ENCODE results near the gene GJB2. TPM values are rescaled to one million over a fixed set of nuclear protein-coding genes. Genes with fewer than 3 reads are reported as not detected.
"Not testable (repeated sequence)": the region's sequence is repeated elsewhere in the genome, so short reads cannot be mapped to it uniquely, and the experiment has no call there.

The GJB2 gene
- total RNA-seq, 1 donor from 2014 or later: 3.7 TPM

DNA sequence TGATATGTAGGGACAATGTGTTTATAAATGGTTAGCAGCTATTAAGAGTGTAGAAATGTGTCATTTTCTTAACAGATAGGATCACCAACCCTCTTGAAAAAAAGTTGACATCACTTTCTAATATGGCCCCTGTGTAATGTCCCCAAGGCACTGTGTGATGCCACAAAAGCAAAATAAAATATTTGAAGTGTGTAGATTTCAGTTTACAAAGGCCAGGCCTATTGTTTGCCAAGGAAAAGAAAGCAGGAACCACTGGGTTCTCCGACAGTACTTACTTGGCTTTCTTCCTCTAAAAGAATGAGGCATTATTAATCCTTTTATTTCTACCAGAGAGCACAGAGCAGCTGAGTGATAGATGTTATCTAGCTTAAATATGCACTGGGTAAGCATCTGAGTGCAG is 21.4 kb downstream of the GJB2 start:
- intact Hi-C loops (cut with micrococcal nuclease): no loop called here

GRCh38 chr13:20170921-20171320 is 21.8 kb downstream of the GJB2 start:
- intact Hi-C loops (cut with micrococcal nuclease): no loop called here

DNA sequence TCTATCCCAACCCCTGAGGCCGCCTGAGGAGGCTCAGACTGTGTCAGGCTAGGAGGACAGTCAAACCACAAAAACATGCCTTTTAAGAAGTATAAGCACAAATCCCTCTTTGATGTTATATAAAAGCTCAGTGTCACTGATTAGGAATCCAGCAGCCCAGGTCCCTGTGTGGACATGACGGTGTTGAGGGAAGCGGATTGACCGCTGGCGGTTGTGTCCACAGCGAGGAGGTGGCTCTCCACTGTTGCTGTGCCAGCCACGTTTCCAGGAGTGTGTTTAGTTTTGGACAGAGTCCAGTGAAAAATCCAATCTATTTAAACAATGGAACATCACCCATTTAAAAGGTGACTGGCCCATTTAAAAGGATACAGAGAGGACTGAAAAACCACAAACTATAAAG is 24.3 kb downstream of the GJB2 start:
- intact Hi-C loops (cut with micrococcal nuclease): loop anchor here (10.0 kb wide), 1 partner anchor 114 kb away; no protein-coding TSS in a partner anchor

GRCh38 chr13:20165417-20166257 is 27.1 kb downstream of the GJB2 start:
- intact Hi-C loops (cut with micrococcal nuclease): loop anchor here (10.0 kb wide), 1 partner anchor 111 kb away; no protein-coding TSS in a partner anchor

GRCh38 chr13:20161951-20162300 is 30.8 kb downstream of the GJB2 start:
- intact Hi-C loops (cut with micrococcal nuclease): loop anchor here (5.0 to 10.0 kb wide), 3 partner anchors 35 to 300 kb away; partner anchors contain the start of gene ZMYM5

DNA sequence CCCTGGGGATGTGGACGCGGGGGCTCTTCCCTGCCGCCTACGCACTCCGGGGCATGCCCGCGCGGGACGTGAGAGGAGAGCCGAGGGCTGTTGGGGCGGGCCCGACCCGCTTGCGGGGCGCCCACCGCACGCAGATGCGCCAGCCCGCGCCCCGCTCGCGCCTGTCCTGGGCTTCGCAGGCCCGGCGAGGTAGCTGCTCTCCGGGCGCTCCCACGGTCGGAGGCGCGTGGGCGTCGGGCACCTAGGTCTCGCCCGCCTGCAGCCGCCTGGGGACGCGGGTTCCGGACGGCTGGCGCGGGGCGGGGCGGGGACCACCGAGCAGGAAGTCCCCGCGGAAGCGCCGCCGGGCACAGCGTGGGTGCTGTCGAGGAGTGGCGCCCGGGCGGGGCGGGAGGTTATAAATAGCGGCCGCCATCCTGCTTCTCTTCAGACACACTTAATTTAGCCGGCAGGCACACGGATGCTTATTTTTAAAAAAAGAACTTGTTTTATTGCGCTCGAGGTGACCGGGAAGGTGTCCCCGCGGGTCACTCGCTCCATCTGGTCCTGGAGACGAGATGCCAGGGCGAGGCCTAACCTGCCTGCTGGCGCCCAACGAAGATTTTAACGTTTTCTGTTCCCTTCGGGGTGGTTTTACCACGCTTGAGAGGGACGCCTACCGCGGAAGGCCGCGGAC is 31.3 kb downstream of the GJB2 start:
- intact Hi-C loops (cut with micrococcal nuclease): loop anchor here (5.0 to 10.0 kb wide), 3 partner anchors 34 to 299 kb away; partner anchors contain the start of gene ZMYM5

- intact Hi-C loops (cut with micrococcal nuclease): loop anchor here (5.0 to 10.0 kb wide), 3 partner anchors 33 to 298 kb away; partner anchors contain the start of gene ZMYM5
These were observed 32.1 kb downstream of the GJB2 start, which contains the start of gene GJA3 for GRCh38 chr13:20160306-20161274. GJA3 (minus strand) TSS chr13:20161052; CDS start chr13:20143288, 17,764 bp downstream.

DNA sequence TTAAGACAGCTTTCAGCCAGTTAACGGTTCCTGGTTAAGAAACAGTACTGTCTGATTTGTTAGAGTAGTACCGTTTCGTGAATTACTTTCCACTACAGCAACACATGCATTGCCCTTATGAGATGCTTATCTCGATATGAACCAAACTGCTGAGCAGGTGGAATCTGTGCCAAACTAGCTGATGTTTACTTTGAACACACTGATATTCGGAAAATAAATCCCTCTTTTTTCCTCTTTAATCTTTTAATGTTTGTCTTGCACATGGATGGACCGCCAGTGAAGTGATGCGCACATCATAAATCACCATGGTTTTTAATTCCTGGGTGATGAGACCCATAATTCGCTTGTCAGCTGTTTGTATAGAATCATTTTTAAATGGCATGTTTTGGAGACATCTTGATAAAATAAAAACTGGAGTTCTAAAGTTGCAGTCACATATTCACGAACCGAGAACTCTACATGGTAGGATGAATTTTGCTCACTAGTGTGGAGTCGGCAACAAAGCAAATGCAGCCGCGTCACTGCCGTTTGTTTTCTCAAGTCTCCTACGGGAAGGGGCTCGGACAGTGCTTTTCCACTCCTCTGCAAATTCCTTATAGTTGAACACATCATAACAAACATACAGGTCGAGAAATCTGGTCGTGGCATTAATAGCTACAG is 33.0 kb downstream of the GJB2 start:
- intact Hi-C loops (cut with micrococcal nuclease): loop anchor here (5.0 to 10.0 kb wide), 3 partner anchors 32 to 297 kb away; partner anchors contain the start of gene ZMYM5

GRCh38 chr13:20157151-20157796 is 35.5 kb downstream of the GJB2 start:
- intact Hi-C loops (cut with micrococcal nuclease): no loop called here

- intact Hi-C loops (cut with micrococcal nuclease): no loop called here
These were observed 36.0 kb downstream of the GJB2 start for GRCh38 chr13:20156702-20157101.

- intact Hi-C loops (cut with micrococcal nuclease): not testable (repeated sequence)
These were observed 39.4 kb downstream of the GJB2 start for GRCh38 chr13:20153290-20153689.

DNA sequence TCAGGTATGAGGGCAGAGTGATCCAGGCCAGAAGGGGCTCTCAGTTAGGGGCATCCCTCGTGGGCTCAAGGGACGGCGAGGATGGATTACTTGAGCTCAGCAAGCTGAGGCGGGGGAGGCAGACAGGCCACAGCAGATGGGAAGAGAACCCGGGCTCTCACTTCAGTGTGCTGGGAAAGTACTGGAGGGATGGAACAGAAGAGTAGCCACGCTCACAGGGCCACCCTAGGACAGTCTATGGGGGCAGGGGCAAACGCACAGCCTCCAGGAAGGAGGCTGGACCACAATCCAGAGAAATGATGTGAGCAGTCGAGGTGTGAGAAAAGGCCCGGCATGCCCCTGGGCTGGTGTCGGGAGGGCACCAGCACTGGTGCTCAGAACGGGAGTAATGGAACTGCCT is 41.1 kb downstream of the GJB2 start:
- intact Hi-C loops (cut with micrococcal nuclease): no loop called here

GRCh38 chr13:20151016-20151415 is 41.7 kb downstream of the GJB2 start:
- intact Hi-C loops (cut with micrococcal nuclease): no loop called here

DNA sequence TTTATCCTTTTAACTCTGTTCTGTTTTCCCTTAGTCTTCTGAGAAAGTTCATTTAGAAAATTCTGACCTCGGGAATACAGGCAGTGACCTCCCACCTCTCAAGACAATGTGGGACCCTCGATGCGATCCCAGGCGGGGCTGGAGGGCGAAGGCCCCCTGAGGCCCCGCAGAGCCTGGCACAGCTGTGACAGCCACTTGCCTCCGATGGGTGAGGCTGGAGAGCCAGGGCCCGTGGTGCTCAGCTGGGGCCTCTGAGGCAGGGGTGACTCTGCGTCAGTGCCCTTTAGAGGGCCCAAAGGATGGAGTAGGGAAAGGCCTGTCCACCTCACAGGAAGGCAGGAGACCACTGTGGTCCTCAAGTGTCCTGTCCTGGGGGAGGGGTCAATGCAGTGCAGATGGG is 42.2 kb downstream of the GJB2 start:
- intact Hi-C loops (cut with micrococcal nuclease): no loop called here

DNA sequence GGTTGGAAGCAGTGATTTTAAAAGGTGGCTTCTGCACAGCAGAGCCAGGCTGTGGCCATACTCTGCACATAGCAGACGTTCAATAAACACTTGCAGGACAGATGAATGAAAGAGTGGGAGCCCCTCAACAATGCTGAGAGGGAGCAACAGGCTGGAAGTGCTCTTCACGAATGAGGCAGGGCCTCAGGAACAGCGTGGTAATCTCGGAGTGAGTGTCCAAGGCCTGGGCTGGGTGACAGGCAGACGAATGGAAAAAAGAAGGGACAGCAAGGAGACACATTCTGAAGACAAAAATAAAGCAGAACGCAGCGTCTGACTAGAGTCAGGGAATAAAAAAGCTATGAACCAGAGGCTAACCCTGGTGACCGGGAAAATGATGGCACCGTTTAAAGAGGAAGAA is 43.0 kb downstream of the GJB2 start:
- intact Hi-C loops (cut with micrococcal nuclease): no loop called here

DNA sequence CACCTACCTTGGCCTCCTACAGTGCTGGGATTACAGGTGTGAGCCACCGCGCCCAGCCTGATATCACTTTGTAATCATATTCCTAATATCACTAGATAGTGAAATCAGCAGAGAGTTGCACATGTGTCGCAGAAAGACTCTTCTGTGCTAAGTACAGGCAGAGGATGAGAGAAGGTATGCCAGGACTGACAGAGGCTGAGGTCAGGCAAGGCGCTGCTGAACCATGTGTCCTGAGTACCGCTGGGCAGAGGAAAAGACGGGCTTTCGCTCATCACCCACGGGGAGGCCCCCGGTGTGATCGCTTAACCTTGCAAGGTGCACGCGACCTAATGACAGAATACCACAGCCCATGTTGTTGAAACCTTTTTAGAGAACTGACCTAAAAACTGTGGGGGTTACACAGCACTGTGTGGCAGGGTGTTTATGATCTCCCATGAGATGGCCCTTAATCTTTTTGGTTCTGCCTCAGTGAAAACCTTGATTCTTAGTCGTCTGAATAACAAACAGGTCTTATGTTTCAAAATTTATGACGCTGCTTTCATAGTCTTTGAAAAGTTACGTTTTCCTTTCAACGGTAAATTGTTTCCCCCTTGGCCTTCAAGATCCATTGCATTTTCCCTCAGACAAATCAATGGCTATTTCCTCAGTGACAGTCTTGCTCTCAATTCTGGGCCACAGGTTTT is 44.1 kb downstream of the GJB2 start:
- intact Hi-C loops (cut with micrococcal nuclease): no loop called here

DNA sequence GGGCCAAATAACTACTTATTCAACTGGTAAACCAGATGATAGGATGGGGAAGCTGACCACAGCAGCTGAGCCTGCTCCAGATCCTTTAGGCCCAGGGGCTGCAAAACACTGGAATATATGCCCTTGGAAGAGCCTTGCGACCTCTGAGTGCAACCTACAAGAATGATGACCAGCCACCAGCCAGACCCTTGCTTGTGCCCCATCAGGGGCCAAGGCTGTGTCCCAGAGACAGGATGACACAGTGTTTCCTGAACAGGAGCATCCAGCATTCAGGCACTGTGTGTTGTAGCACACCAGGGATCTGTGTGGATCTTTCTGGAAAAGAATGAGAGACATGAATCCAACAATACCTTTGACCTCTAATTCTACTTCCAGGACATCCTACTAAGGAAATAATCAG is 46.4 kb downstream of the GJB2 start:
- intact Hi-C loops (cut with micrococcal nuclease): no loop called here

DNA sequence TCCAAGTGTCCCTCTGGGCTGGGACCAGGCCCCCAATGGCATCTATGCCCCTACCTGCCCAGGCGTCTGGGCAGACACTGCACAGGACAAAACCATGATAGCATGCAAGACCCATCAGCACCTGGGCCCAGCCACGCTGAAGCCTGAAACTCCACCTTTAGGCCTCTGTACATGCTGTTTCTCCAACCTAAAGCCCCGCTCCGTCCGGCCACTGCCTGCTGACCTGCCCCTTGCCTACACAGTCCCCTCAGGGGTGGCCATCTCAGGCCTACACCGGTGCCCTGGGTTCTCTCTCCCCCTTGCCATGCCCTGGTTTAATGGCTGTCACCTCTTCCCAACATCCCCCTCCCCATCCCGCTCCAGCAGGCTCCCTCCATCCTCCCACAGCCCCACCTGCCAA is 47.2 kb downstream of the GJB2 start:
- intact Hi-C loops (cut with micrococcal nuclease): no loop called here

DNA sequence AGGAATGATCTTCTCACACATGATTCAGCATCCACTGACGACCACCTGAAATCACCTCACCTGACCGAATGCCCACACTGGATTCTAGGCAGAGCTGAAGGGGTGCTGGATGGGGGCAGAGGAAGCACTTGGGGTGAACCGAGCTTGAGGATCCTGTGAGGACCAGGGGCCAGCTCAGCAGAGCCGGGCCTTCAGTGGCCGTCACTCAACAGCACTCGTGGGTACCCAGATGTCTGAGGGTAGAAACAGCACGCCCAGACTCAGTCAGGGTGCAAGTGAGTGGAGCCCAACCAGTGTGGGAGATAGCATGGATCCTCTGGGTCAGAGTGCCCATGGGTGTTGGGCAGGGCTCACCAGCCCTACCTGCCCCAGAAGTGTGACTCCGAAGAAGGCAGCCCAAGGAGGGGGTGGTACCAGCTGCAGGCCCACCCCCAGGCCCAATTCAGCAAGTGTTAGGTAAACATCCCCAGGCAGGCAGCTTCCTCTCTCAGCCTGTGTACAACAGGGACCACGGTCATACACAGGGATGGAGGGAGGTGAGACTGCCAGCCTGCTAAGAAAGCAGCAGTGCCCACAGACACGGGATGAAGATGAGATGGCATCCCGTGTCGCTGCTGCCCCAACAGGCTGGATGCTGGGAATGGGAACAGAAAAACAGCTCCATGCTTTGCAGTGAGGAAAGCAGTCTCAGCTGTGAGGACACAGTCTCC is 48.4 kb downstream of the GJB2 start:
- intact Hi-C loops (cut with micrococcal nuclease): no loop called here

All from T-helper 2 cell treated with Interferon-gamma antibody and Interleukin-4, amounts not matched to agents 100 ng/mL and 5 ng/mL, for 36 hours (primary cell).